Neutrophil (primary cell): ENCODE data around the gene PRKRIP1.
"Not testable (repeated sequence)": the region's sequence is repeated elsewhere in the genome, so short reads cannot be mapped to it uniquely, and the experiment has no call there.

Experiments
- H3K27ac ChIP-seq: fragments of 200-600 bp; sonication (generic); 2 replicates; pipeline ENCODE4 v1.5.1; 2016; ENCODE audit warnings: mild to moderate bottlenecking, moderate library complexity
- H3K27me3 ChIP-seq: fragments of 200-600 bp; sonication (generic); 2 replicates; pipeline ENCODE4 v1.6.0; 2016; ENCODE audit warnings: mild to moderate bottlenecking
- H3K36me3 ChIP-seq: fragments of 200-600 bp; sonication (generic); 2 replicates; pipeline ENCODE4 v1.5.1; 2017
- H3K4me1 ChIP-seq, 2 experiments: fragments of 200-600 bp in 1 of 2; sonication (generic) in 1 of 2; 1 replicate in 1 of 2; 2 replicates in 1 of 2; pipeline versions ENCODE4 v1.5.1 to v1.6.1; 2013 to 2016; ENCODE audit warnings: low read depth in 1 of 2, low read length in 1 of 2, mild to moderate bottlenecking in 1 of 2, moderate library complexity in 1 of 2; ENCODE audit not compliant: control insufficient read depth in 1 of 2, insufficient read depth in 1 of 2
- H3K4me3 ChIP-seq, 2 experiments: fragments of 200-600 bp in 1 of 2; sonication (generic) in 1 of 2; 1 replicate in 1 of 2; 2 replicates in 1 of 2; pipeline ENCODE4 v1.5.1; 2013 to 2016; ENCODE audit warnings: low read depth in 1 of 2, low read length in 1 of 2, mild to moderate bottlenecking in 1 of 2, moderate library complexity in 1 of 2
- H3K9me3 ChIP-seq: fragments of 200-600 bp; sonication (generic); 2 replicates; pipeline ENCODE4 v1.5.1; 2016
- TF ChIP-seq, protein P1 (sequence below): fragments of 200-600 bp; sonication (generic); IDR thresholded peaks from 2 replicates; pipeline ENCODE4 v1.5.1; 2016; ENCODE audit warnings: antibody characterized with exemption

The PRKRIP1 gene

DNA sequence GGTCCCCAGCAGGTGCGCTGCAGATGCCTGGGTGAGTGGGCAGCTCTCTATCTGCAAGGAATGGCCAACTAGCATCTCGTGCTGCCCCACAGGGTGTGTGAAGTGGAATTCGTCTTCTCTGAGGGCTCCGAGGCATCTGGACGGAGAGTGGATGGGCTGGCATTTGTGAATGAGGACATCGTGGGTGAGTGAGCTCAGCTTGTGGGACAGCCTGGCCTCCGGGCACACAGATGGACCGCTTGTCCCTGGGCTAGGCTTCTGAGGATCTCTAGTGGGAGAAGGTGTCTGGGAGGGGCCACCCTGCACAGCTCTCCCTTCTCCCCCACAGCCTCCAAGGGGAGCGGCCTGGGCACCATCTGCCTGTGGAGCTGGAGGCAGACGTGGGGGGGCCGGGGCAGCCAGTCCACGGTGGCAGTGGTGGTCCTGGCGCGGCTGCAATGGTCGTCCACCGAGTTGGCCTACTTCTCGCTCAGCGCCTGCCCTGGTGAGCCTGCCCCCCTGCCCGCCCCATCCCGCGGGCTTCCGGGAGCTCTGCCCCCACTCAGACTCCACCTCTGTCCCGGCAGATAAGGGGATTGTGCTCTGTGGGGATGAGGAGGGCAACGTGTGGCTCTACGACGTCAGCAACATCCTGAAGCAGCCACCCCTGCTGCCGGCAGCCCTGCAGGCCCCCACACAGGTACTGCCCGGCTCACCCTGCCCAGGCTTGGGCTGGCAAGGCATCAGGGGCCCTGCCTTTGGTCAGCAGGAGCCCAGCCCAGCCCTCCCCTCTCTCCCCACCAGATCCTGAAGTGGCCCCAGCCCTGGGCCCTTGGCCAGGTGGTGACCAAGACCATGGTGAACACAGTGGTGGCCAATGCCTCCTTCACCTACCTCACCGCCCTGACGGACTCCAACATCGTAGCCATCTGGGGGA, 76.2 kb downstream of the PRKRIP1 start:
- no peaks in the 10 kb centered on the region for H3K27me3 ChIP-seq

DNA sequence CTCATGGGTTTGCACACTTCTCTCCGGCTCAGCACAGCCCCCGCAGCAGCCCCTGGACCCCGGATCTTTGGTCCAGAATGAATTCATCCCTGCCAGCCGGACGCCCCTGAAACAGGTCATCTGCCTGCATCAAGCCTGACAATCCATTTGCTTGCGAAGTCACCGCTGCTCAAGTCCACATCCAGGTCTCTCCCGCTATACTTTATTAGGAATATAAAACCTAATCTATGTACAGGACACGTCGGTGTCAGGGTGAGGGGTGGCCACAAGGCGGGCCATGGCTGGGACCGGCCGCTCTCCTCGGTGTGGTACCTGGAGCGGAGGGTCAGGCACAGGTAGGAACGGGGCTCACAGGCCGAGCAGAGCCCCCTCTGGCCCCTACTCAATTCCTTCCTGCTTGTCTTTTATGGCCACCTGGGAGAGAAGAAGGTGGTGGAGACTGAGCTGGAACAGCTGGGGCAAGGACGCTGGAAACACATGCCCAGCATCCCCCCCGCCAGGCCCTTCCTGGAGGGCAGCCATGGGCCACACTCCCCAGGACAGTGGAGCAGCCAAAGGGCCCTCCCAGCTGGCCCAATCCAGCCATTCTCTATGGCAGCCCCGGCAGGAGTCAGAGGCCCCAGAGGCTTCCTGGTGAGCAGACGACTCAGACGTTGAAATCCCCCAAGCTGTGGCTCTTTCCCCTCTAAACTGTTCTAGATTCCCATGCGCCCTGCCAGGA, 77.3 kb downstream of the PRKRIP1 start:
- H3K36me3 ChIP-seq, result peaks cover 68% of the 10 kb centered on the region
- no peaks in the 10 kb centered on the region for H3K4me1 ChIP-seq
- no peaks in the 10 kb centered on the region for H3K9me3 ChIP-seq
- H3K27me3 ChIP-seq, result no peaks in the 10 kb centered on the region
- no peak overlapping the region for H3K4me3 ChIP-seq
- H3K27ac ChIP-seq, result no peak overlapping the region
- TF ChIP-seq, protein P1, sequence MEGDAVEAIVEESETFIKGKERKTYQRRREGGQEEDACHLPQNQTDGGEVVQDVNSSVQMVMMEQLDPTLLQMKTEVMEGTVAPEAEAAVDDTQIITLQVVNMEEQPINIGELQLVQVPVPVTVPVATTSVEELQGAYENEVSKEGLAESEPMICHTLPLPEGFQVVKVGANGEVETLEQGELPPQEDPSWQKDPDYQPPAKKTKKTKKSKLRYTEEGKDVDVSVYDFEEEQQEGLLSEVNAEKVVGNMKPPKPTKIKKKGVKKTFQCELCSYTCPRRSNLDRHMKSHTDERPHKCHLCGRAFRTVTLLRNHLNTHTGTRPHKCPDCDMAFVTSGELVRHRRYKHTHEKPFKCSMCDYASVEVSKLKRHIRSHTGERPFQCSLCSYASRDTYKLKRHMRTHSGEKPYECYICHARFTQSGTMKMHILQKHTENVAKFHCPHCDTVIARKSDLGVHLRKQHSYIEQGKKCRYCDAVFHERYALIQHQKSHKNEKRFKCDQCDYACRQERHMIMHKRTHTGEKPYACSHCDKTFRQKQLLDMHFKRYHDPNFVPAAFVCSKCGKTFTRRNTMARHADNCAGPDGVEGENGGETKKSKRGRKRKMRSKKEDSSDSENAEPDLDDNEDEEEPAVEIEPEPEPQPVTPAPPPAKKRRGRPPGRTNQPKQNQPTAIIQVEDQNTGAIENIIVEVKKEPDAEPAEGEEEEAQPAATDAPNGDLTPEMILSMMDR, result no peak

More for the DNA sequence above, 76.2 kb downstream of the PRKRIP1 start:
- Histone ChIP-seq H3K4me1 (no peaks in the 10 kb centered on the region), H3K36me3 (peaks cover 78% of the 10 kb centered on the region), H3K4me3 (no peak overlapping the region), H3K9me3 (no peaks in the 10 kb centered on the region), H3K27ac (no peak overlapping the region)
- TF ChIP-seq, protein P1, result no peak

DNA sequence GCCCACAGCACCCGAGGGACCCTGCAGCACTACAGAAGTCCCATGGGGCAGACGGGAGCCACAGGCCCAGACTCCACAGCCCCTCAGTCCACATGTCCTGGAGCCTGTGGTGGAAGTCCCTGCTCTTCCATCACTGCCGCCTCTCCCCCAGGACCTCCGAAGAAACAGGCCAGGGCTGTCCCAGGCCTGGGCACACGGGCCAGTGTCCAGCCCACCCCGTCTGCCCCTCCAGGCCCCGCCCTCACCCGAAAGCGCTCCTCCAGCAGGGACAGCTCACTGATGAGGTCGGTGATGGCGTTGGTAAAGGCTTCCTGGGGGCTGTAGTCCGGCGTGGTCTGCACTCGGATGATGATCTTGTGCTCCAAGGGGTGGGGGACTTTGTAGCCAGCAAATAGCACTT, 78.0 kb downstream of the PRKRIP1 start:
- peaks cover 61% of the 10 kb centered on the region for H3K36me3 ChIP-seq
- not testable (repeated sequence) for H3K27me3 ChIP-seq, H3K4me1 ChIP-seq

DNA sequence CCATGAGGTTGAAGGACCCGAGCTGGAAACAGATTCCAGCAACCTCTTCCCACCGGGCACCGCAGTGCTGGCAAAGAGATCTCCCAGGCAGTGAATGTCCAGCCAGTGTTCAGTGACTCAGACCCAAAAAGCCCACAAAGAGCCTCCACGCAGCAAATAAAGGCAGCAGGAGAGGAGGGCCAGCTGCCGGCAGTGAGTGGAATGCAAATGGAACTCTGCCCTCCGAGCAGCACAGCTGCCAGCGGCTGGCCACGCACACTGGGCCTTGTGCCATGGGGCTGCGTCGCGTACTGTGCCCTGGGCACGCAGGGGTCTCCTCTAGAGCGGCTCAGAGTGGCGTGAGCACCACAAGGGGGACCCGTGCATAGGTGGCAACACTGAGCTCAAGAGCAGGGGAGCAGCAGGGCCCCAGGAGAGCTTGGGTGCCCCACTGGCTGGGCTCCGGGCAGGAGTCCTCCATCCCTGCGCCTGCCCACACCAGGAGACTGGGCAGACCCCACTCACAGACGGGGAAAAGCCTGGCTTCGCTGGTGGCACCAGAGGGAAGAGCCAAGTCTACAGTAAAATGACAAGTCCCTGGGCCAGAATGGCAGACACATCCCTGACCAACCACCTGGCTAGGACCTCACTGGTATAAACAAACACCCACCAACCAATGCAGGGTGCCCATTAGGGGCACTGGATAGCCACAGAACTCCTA, 78.7 kb downstream of the PRKRIP1 start:
- H3K36me3 ChIP-seq, result peaks cover 53% of the 10 kb centered on the region
- not testable (repeated sequence) for H3K4me1 ChIP-seq, H3K9me3 ChIP-seq, H3K27ac ChIP-seq, H3K27me3 ChIP-seq, H3K4me3 ChIP-seq

More for the DNA sequence above, 78.0 kb downstream of the PRKRIP1 start:
- H3K4me3 ChIP-seq, H3K9me3 ChIP-seq, H3K27ac ChIP-seq: not testable (repeated sequence)
